ENCODE results near the gene KCNAB1.

GRCh38 chr3:156381253-156381652 is 260.9 kb downstream of the KCNAB1 start:
- no peak for TF ChIP-seq CTCF (IDR thresholded peaks at IDR 0.05)
- TF ChIP-seq POLR2AphosphoS5 (IDR thresholded peaks at IDR 0.05; ENCODE audit: insufficient read depth in 1 of 2, low read depth in 1 of 2): no peak
